Right lung (tissue), 5 donors: Measurements from ENCODE around the gene THAP4. TPM values are rescaled to one million over a fixed set of nuclear protein-coding genes. Genes with fewer than 3 reads are reported as not detected.

ENCODE experiments used
- DNase-seq, 2 donors: peaks; one replicate each; pipeline ENCODE4 v3.0.0-alpha.2; 2013
- polyA plus RNA-seq, 5 donors: library from polyadenylated mRNA; unstranded; fragments of 120-200 nt; gene quantifications; one replicate each; pipeline versions ENCODE4 v1.2.1 to v1.2.3, GENCODE V29; 2013; ENCODE audit warnings: inconsistent platforms in 1 of 5, low replicate concordance in 1 of 5; ENCODE audit not compliant: insufficient read length in 5 of 5, insufficient read depth in 1 of 5

Gene THAP4
- polyA plus RNA-seq, 5 donors = 36.8 to 50.5 (median 41.9) TPM

DNA sequence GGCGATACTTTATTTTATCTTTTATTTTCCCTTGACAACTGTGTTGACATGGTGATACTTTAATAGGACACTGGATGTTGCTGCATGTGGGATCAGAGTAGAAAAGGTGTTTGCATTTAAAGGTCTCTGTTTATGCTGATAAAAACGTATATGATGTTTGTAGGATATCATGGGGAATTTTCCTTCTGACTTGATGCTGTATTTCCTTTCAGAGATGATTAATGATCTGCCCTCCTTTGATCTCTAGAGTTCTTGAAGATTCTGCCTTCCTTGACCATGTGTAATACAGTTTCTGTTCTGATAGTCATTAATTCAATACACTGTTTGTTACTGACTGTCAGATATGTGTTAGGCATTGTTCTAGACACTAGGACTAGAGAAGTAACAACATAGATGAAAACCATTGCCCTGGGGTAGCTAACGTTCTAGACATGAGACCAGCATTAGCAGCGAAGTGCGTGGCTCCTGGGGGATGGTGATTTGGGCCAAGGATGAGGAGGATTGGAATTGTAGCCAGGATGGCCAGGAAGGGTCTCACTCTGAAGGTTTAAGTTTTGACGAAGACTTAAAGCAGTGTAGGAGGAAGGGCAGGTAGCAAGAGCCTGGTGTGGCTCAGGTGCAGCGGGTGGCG lies 3.3 kb upstream of the THAP4 start:
- no peak for DNase-seq

DNA sequence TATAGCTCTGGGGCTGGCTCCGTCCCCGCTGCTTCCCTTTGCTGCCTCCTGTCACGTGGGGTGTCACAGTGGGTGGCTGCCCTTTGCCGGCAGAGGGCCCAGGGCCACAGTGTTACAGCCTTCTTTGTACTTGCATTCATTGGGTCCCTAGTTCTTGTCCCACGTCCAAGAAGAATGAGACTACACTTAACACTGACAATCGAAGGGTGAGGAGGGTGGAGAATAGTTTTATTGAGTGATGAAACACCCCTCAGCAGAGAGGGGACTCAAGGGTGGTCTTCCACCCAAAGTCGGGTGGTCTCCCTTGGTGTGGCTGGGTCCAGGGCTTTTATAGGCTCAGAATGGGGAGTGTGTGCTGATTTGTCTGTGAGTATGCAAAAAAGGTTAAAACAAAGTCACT lies 2.4 kb upstream of the THAP4 start:
- DNase-seq = no peak

DNA sequence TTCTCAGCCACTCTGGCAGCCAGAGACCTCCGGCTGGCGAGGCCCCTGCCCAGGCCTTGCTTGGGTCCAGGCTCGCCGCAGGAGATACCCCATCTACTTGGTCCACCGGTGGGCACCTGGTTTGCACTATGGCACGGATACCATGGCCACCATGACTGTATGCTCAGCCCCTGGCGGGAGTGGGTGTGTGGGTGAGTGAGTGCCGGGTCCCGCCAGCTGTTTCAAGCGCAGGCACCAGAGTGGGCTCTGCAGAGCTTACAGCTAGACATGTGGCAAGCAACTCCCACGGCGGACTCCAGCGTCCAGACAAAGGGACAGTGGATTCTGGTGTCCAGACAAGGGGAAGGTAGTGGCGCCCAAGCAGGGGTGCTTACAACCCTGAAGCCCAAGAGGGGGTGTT lies 2.0 kb upstream of the THAP4 start:
- DNase-seq = no peak

DNA sequence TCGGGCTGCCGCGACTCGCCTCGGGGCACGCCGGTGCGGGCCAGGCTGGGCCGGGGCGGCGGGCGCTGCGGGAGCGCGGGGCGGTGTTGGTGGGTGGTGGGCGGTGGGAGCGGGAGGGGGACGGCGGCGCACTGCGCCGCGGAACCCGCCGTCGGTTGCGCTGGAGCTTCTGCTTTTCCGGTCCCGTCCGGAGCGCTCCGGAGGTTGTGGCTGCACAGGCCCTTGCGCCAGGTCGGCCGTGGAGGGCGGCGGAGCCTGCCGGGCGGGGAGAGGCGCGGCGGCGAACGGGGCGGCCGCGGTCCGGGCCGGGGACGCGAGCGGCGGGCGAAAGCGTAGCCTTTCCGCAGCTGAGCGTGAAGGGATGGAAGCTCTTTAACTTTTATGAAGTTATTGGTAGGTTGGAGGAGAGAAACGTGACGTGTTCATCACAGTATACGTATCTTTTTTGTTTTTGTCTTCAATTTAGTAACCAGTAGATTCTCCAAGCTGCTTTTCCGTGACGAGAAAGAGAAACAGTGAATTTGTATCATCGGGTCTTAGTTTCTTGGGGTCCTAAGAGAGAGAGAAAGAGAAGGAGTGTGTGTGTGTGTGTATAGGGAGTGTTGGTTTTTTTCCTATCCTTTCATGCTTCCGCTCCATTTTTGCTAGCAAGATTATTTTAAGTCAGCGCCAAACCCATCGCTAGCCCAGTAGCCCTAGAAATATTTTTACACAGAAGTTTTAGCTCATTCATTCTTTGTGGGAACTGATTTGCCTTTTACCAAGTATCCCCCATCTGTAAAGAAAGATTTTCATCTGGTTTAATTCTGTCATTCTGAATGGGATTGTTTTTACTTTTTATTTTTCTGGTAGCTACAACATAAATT lies 1.1 kb upstream of the THAP4 start:
- no peak for DNase-seq

DNA sequence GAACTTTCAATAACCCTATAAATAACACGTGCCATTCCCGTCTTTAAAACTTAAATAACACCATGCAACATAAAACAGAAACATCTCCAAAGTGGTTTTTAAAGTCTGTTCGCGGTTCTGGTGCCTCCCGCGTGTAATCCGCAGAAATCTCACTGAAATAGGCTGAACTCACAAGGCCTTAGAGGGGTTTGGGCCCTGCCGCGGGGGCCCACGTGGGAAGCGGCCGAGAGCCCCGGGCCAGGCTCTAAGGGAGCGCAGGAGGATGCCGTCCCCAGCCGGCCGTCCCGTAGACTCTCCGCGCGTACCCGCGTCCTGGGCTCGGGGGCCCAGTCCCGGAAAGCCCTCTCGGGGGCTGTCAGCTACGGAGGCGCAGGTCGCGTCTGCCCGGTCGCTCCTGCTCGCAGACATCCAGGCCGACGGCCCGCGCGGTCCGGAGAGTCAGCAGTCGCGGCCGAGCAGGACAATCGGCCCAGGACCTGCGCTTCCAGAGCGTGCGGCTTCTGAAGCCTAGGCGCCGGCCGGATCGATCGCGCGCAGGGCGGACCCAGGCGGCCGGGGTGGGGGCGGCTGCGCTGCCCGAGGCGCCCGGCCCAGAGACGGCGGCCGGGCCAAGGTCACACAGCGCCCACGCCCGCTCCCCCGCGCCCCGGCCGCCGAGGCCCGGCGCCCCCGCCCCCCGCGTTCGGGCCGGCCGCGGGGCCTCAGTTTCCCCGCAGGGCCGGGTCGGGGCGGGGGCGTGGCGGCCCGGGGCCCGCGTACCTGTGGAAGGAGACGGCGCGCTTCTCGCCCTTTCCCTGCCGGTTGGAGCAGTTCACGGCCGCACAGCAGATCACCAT lies 558 bp downstream of the THAP4 start:
- no peak for DNase-seq

DNA sequence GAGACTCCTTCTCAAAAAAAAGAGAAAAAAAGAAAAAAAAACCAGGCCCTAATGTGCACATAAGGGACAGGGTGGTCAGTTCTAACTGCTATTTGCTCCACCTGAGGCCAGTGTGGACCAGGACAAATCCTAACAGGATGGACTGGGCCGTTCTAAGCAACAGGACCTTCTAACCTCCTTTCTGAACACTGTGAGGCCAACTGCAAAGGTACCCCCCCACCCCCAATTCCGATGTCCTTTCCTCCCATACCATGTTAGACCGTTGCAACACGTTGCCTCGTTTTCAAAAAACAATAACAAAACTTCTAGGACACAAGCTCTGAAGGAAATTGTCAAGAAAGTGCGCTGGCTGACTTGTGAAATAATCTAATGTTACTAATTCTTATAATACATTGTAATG lies 1.2 kb downstream of the THAP4 start:
- DNase-seq = no peak

DNA sequence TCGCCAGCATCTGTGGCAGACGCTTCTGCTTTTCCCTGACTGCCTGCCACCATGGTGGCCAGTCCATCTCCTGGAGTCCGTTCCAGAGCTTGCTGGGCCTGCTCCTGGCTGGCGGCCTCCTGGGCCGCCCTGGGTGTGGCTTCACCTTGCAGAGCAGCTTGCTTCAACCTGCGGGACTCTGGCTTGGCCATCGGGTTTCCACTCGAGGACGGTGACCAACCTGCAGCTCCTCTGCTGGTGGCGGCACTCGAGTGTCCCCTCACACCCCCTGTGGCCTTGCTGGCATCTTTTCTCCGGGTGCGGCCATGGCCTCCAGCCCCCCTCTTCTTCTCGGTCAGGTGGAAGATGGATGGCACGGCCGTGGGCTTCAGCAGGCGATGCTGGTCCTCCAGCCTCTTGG lies 3.4 kb downstream of the THAP4 start:
- no peak for DNase-seq

DNA sequence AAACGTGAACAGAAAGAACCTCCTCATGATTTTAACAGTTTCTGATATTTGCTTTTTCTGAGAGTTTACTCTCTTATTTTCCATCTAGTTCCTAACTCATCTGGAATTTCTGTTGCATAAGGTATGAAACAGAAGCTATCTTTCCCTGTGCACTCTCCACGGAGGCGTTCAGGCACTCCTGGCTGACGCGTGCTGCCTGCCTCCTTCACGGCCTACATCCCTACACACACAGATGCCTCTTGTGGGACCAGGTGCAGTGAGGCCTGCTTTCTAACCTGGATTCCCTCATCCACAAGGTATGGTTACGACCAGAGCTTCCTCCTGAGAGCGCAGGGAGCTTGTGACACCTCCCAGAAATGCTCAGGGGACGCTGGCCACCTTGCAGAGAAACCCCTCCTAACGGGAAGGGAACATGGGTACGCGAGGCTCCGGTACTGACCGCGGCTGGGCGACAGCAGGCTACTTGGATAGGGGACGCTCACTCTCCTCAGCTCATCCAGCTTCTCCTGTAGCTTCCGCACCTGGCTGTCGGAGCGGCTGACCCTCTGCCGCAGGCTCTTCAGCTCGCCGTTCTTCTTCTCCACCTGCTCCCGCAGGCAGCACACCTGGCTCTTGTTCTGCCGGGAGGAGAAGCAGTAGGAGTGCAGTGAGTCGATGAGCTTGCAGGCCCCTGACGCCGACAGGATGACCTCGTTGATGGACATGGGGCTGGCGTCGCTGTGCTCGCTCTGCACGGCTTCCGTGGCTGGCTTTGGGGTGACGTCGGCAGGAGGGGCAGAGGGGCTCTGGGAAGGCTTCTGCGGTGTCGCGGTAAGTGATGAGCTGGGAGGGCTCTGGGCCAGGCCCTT lies 4.3 kb downstream of the THAP4 start:
- no peak for DNase-seq

DNA sequence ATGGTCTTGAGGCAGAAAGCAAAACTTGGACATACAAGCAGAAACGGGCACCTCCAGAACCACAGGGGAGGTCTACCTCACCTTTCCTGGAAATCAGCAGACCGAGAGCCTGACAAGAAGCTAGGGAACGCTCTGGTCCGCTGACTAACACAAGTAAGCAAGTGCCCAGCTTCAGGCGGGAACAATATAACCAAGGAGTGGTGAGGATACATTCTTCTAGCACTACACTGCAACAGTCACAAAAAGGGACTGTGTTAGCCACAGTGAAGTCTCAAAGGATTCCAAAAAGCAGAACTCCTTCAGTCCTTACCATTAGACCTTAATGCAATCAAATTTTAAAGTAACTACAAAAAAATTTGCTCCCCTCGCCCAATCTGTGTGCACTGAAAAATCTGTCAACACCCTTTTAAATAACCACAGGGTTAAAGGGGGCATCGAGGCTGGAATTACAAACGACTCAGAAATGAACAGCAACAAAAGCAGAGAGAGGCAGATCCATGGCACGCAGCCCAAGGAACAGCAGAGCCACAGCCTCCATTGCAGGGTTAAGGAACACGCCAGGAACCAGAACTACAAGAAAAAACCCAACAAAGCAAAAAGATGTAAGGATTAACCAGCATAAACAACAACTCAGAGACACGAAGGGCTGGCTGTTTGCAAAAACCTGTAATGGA lies 7.1 kb downstream of the THAP4 start:
- no peak for DNase-seq

DNA sequence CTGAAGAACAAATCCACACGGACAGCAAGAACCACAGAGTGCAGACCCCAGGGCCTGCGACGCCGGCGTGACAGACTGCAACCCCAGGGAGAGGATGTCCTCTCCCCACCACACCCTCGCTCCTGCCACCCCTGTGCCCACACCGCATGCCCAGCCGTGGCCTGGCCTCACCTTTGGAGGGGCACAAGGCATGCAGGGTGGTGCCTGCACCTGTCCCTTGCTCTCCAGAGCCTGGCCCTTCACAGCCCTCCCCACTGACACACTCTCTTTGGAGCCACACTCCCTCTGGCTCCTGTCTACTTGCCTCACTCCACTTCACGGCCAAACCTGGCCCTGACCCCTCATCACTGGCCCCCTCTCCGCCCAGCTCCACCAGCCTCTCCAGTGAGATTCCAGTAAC lies 9.3 kb downstream of the THAP4 start:
- no peak for DNase-seq

DNA sequence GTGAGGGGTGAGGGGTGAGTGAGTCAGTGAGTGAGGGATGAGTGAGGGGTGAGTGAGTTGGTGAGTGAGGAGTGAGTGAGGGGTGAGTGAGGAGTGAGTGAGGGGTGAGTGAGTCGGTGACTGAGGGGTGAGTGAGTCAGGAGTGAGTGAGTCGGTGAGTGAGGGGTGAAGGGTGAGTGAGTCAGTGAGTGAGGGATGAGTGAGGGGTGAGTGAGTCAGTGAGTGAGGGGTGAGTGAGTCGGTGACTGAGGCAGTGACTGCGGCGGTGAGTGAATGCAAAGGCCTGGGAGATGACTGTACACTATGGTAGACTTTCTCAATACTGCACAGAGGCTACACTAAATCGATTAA lies 16.6 kb downstream of the THAP4 start:
- no peak for DNase-seq

DNA sequence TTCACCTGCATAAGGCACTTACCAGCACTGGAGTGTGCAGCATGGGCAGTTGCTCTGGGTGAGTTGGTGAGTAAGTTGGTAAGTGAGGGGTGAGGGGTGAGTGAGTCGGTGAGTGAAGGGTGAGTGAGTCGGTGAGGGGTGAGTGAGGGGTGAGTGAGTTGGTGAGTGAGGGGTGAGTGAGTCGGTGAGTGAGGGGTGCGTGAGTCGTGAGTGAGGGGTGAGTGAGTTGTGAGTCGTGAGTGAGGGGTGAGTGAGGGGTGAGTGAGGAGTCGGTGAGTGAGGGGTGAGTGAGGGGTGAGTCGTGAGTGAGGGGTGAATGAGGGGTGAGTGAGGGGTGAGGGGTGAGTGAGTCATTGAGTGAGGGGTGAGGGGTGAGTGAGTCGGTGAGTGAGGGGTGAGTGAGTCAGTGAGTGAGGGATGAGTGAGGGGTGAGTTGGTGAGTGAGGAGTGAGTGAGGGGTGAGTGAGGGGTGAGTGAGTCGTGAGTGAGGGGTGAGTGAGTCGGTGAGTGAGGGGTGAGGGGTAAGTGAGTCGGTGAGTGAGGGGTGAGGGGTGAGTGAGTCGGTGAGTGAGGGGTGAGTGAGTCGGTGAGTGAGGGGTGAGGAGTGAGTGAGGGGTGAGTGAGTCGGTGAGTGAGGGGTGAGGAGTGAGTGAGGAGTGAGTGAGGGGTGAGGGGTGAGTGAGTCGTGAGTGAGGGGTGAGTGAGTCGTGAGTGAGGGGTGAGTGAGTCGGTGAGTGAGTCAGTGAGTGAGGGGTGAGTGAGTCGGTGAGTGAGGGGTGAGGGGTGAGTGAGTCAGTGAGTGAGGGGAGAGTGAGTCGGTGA lies 17.1 kb downstream of the THAP4 start:
- no peak for DNase-seq

DNA sequence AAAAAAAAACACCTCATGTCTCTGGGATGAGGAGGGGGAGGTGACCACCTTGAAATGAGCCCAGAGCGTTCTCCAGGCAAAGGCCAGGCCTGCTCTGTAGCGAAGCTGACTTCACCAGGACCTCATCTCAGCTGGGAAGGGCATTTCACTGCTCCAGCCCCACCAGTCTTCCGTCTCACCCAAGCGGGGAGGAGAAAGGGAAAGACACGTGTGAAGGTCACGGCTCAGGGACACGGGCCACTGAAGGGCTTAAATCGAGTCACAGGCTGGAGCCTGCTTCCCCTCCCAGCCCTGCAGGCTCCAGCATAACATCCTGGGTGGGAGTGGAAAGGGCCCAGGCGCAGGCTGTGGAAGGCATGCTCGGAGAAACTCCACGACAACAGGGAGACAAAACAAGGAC lies 18.1 kb downstream of the THAP4 start:
- no peak for DNase-seq

DNA sequence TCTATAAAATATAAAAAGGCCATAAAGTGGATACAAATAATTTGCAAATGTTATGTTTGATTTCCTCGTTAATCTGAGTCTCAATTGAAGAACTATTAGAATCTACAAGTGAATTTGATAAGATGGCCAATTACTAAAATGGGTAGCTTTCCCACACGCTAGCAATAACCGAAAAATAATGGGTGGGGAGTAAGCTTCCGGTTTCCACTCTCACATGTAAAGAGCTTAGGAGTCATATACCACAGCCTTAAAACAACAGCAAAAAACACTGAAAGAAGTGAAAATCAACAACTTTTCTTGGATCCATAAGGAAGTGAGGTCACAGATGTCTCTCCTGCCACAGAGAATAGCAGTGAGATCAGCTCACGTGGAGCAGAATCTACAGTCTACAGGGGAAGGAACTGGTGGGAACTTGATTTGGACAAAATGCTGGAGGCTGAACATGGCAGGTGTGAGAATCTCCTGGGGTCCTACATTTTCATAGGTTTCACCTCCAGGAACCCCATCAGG lies 18.6 kb downstream of the THAP4 start:
- no peak for DNase-seq

DNA sequence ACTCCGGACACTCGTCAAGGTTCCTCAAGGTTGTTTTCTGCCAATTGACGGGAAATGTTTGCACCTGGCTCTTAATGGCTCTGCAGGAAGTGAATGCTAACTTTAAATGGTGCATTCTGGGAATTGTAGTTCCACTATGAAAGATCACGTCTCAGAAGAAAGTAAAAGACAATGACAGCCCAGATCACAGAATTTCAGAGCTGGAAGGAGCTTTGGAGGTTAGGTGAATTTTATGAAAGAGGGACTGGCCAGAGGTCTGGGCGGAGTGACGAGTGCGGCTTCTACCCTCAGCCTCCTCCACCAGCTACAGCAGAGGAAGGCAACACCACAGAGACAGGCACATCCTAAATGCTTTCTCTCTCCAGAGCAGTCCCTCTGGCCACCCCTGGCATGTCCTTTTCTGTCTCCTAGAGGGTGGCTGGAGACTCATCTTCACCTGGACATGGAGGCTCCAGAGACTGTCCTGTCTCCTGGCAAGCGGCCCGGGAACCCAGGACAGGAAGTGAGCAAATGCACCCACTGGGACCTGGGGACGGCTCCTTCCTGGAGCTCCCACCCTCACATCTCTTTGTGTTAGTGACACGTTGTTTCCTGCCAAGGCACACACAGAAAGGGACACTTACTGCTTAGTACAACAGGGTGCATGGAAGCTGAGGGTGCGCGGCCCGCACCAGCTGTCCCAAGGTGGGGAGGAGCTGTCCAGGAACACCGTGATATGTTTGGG lies 19.4 kb downstream of the THAP4 start:
- DNase-seq = no peak

DNA sequence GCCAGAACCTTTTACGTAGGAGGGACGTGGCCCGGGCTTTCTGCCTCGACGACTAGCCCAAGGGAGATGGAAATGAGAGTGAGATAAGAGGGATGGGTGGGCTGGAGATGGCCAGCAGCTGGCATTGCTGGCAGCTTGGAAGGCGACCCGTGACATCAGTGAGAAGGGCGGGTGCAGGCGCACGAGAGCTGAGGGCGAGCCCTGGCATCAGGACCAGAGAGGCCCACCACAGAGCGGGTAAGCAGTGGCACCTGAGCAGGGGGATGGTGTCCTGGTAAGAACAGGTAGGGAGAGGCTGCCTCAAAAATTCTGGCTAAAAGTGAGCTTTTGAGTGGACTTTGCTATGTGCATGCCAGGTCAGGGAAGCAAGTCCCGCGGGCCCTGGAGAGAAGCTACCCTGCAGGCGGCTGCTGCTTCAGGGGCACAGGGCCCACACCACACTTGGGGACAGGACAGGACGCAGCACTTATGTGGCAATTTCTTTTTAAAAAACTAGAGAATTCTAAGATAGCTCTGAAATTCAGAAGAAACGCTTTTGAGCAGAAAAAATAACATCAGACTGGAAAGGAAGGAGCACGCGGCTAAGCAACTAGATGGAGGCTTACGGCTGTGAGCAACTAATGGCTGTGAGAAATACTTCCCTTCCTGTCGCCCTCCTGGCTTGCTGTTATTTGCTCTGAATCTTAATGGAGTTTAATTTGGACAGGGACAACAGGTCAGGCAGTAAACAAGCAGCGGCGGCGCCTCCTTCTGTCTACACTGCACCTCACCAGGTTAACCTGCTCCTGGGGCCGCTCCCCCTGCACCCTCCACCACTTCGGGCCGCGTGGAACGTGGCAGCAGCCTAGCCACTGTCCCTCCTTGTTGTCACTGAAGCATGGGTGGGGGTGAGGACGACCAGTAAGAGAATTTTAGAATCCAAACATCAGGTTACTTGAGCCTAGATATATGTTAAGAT lies 20.5 kb downstream of the THAP4 start:
- DNase-seq = no peak

DNA sequence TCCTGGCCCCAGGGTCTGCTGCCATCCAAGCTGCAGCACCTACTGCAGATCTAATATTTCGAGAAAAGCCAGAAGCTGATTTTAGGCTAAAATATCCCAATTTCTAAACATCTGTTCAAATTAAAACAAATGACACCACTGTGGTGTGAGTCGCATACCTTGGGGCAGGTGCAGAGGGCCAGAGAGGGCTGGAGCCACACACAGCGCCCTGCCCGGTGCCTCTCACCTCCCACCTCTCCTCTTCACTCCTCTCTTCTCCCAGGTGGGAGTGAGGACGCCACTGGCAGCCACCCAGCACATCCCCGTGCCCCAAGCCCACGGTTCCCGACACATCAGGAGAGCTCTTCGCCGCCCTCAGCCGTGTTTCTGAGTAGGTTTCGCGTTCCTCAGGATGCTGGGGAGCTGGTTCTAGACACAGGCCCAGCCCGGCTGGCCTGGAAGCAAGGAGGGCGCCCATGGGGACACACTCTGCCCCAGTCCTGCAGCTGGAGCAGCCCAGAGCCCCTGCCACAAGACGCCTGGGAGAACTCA lies 21.4 kb downstream of the THAP4 start:
- DNase-seq = no peak

DNA sequence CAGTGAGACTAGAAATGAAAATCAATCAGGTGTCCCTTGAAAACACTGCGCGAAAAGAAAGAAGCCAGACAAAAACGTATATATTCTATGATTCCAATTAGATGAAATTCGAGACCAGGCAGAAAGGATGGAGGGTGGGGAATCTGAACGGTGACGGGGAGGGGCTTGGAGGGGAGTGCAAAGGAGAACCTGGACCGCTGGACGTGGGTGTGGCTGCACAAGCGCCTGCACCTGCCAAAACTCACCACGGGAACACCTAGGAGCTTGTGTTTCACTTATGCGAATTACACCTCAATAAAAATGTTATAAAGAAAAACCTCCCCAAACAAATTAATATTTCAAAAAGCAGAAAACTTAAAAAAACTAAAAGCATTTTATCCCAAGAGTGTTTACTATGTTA lies 21.9 kb downstream of the THAP4 start:
- no peak for DNase-seq
